Epithelial cell of proximal tubule (primary cell): ENCODE data around the gene PUS1. TPM values are rescaled to one million over a fixed set of nuclear protein-coding genes. Genes with fewer than 3 reads are reported as not detected.

Experiments used
- DNase-seq: peaks from one replicate; pipeline ENCODE4 v3.0.0-alpha.2; 2011; ENCODE audit warnings: low read depth
- H3K4me3 ChIP-seq: 2 replicates; pipeline ENCODE4 v1.5.1; 2011; ENCODE audit warnings: low read depth, mild to moderate bottlenecking, low read length
- total RNA-seq: library from RNA; depleted of rRNA; stranded (reverse); fragments of >200 nt; gene quantifications from 2 replicates; pipeline ENCODE4 v1.2.3, GENCODE V29; 2015
- TF ChIP-seq, protein P1 (sequence below): conservative IDR thresholded peaks from 2 replicates; pipeline ENCODE4 v1.5.1; 2012; ENCODE audit warnings: low read depth, mild to moderate bottlenecking, low read length

Gene PUS1
- total RNA-seq, 1 donor from 2014 or later: 17.1 TPM

DNA sequence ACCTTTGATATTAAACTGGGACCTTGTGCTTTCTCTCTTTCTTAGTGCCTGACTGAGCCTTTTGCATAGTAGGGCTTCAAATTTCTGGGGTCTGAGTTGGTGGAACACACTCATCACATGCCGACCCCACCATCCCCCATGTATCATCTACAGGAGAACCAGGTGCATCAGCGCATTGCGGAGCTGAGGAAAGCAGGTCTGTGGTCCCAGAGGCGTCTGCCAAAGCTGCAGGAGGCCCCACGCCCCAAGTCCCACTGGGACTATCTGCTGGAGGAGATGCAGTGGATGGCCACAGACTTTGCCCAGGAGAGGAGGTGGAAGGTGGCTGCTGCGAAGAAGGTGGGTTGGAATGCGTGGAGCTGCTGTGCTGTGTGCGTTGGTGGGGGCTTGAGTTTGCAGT is 58.5 kb downstream of the PUS1 start:
- no peak overlapping the region for H3K4me3 ChIP-seq
- DNase-seq: no peak
- TF ChIP-seq, protein P1, sequence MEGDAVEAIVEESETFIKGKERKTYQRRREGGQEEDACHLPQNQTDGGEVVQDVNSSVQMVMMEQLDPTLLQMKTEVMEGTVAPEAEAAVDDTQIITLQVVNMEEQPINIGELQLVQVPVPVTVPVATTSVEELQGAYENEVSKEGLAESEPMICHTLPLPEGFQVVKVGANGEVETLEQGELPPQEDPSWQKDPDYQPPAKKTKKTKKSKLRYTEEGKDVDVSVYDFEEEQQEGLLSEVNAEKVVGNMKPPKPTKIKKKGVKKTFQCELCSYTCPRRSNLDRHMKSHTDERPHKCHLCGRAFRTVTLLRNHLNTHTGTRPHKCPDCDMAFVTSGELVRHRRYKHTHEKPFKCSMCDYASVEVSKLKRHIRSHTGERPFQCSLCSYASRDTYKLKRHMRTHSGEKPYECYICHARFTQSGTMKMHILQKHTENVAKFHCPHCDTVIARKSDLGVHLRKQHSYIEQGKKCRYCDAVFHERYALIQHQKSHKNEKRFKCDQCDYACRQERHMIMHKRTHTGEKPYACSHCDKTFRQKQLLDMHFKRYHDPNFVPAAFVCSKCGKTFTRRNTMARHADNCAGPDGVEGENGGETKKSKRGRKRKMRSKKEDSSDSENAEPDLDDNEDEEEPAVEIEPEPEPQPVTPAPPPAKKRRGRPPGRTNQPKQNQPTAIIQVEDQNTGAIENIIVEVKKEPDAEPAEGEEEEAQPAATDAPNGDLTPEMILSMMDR: no peak

- no peak for DNase-seq
- no peak overlapping the region for H3K4me3 ChIP-seq
- TF ChIP-seq, protein P1: no peak
Measured at GRCh38 chr12:131988054-131988796, 59.1 kb downstream of the PUS1 start.

DNA sequence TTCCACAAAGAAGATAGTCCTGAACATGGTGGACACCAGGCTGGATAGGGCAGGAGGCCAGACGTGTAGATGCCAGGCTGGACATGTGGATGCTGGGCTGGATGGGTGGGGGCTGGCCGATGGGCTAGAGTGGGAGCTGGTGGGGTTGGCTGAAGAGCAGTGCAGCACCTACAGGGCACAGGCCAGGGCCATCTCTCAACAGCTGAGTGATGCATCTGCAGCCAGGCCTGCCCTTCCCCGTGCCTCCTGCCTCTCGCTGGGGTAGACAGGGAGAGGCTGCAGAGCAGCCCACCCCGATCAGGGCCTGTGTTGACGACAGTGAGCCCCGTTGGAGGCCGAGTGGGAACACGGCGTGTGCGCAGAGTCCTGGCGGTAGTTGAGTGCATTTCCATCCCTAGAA is 59.9 kb downstream of the PUS1 start:
- TF ChIP-seq, protein P1: no peak
- no peak overlapping the region for H3K4me3 ChIP-seq
- no peak for DNase-seq

- no peak for DNase-seq
- H3K4me3 ChIP-seq: no peak overlapping the region
- TF ChIP-seq, protein P1: no peak
Measured at GRCh38 chr12:131990066-131990979, 61.2 kb downstream of the PUS1 start.

- DNase-seq: no peak
- H3K4me3 ChIP-seq: no peak overlapping the region
- TF ChIP-seq, protein P1: no peak
Measured at GRCh38 chr12:131990980-131991305, 61.9 kb downstream of the PUS1 start.

DNA sequence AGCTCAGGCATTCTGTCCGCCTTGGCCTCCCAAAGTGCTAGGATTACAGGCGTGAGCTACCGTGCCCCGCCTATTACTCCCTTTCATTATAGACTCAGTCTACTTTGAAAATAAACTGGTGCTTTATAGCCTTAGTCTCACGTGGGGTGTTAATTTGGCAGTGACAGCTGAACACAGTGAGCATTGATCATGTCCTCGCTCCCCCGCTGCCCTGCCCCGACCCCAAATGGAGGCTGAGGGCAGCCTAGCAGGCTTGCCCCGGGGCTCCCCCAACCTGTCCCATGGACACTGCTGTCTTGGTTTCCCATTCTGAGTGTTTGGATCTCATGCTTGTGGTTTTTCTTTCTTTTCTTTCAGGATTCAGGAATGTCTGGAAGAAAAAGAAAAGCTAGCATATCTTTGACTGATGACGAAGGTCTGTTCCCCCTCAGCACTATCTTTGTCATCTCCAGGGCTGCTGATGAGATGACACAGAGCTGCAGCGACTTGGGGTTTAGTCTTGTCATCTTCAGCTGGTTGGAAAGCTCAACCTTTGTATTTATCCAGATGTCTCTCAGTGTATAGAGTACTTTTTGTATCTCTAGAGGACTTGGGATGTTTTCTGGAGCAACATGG is 62.8 kb downstream of the PUS1 start:
- TF ChIP-seq, protein P1: no peak
- H3K4me3 ChIP-seq: no peak overlapping the region
- DNase-seq: no peak
